Measurements from ENCODE around the gene LNX1. TPM values are rescaled to one million over a fixed set of nuclear protein-coding genes. Genes with fewer than 3 reads are reported as not detected.

The LNX1 gene
- total and polyA plus RNA-seq, 9 of the 15 experiments (the other 6 are each of a cell fraction or from before 2014, with no cell fraction given): 0.40 to 3.6 (median 2.2) TPM

- POLR2A ChIA-PET: interaction anchor here (1.2 kb wide), 1 partner anchor 16 kb away, joined by 3 read pairs; no protein-coding TSS in a partner anchor
- Histone ChIP-seq H3K4me2 (ENCODE audit: insufficient read depth, low read length) (no peak overlapping the region), H2AFZ (ENCODE audit: low read depth, low read length) (no peak overlapping the region), H3K36me3 (ENCODE audit: control insufficient read depth, insufficient read depth, low read length) (no peaks in the 10 kb centered on the region), H3K9me3 (replicated peaks; ENCODE audit: control insufficient read depth, insufficient read depth, low read depth, low read length) (no peaks in the 10 kb centered on the region), H3K9me1 (ENCODE audit: control insufficient read depth, insufficient read depth, low read length) (no peaks in the 10 kb centered on the region), H3K27ac (ENCODE audit: extremely low read depth, low read depth, low read length) (no peak overlapping the region), H4K20me1 (replicated peaks; ENCODE audit: control insufficient read depth, insufficient read depth, low read length) (no peaks in the 10 kb centered on the region), H3K9ac (ENCODE audit: insufficient read depth in 1 of 2, low read depth in 2 of 2, low read length in 2 of 2) (no peak overlapping the region), H3K4me3 (no peak overlapping the region), H3K27me3 (ENCODE audit: control insufficient read depth in 2 of 2, insufficient read depth in 2 of 2, low read length in 2 of 2) (no peaks in the 10 kb centered on the region), H3K4me1 (replicated peaks in 1 of 2; ENCODE audit: control insufficient read depth in 2 of 2, insufficient read depth in 2 of 2, low read length in 2 of 2) (no peaks in the 10 kb centered on the region), H3K79me2 (ENCODE audit: control insufficient read depth, insufficient read depth, low read length) (no peaks in the 10 kb centered on the region)
- CTCF ChIA-PET (ENCODE audit: low intra/inter-chr PET ratio): no interaction called here
- FAIRE-seq (no peak), ATAC-seq (no peak), DNase-seq (ENCODE audit: extremely low read depth in 1 of 4, low spot score in 3 of 4) (no peak)
- BruUV-seq (replicated peaks): no TSS peak
- intact Hi-C loops (cut with micrococcal nuclease): loop anchor here (10.0 kb wide), 1 partner anchor 307 kb away; no protein-coding TSS in a partner anchor
- in situ Hi-C loops (cut with MboI): no loop called here
- 27% methylated on average over 4 of the region's 4 CpGs for WGBS (ENCODE audit: insufficient coverage, low coverage, missing lambda C conversion rate)
- TF ChIP-seq MEF2A (IDR thresholded peaks at IDR 0.05; ENCODE audit: control insufficient read depth, low read depth, low read length) (no peak), SAFB (IDR thresholded peaks at IDR 0.05; ENCODE audit: borderline replicate concordance, low read depth, low read length) (no peak), RFX7 (CRISPR knock-in tag; IDR thresholded peaks at IDR 0.05) (no peak), CTCF (IDR thresholded peaks at IDR 0.05 in 2 of 3, conservative IDR thresholded peaks at IDR 0.05 in 1 of 3; ENCODE audit: insufficient read depth in 2 of 3, low read depth in 1 of 3, low read length in 3 of 3) (no peak), HES1 (IDR thresholded peaks at IDR 0.05; ENCODE audit: low read depth) (no peak), ZNF512 (tag; IDR thresholded peaks at IDR 0.05) (no peak), RBBP5 (IDR thresholded peaks at IDR 0.05; ENCODE audit: borderline replicate concordance, insufficient read depth, low read length, poor library complexity, severe bottlenecking) (no peak), L3MBTL2 (IDR thresholded peaks at IDR 0.05) (no peak), SUPT5H (IDR thresholded peaks at IDR 0.05) (no peak), ZBTB1 (CRISPR knock-in tag; IDR thresholded peaks at IDR 0.05; ENCODE audit: borderline replicate concordance, low read depth) (no peak), ZBTB12 (CRISPR knock-in tag; IDR thresholded peaks at IDR 0.05) (no peak), EP300 (IDR thresholded peaks at IDR 0.05; ENCODE audit: low read length) (no peak), THRA (IDR thresholded peaks at IDR 0.05) (no peak), USF1 (CRISPR knock-in tag; IDR thresholded peaks at IDR 0.05) (no peak), ZNF695 (CRISPR knock-in tag; IDR thresholded peaks at IDR 0.05) (no peak)
Observed at GRCh38 chr4:53501561-53501960, 89.7 kb downstream of the LNX1 start.
